Measurements from ENCODE around the gene CENPF. TPM values are rescaled to one million over a fixed set of nuclear protein-coding genes. Genes with fewer than 3 reads are reported as not detected.
"Not testable (repeated sequence)": the region's sequence is repeated elsewhere in the genome, so short reads cannot be mapped to it uniquely, and the experiment has no call there.

Gene CENPF
- total RNA-seq, 2 donors from 2014 or later, result 2.9 to 10.9 TPM

DNA sequence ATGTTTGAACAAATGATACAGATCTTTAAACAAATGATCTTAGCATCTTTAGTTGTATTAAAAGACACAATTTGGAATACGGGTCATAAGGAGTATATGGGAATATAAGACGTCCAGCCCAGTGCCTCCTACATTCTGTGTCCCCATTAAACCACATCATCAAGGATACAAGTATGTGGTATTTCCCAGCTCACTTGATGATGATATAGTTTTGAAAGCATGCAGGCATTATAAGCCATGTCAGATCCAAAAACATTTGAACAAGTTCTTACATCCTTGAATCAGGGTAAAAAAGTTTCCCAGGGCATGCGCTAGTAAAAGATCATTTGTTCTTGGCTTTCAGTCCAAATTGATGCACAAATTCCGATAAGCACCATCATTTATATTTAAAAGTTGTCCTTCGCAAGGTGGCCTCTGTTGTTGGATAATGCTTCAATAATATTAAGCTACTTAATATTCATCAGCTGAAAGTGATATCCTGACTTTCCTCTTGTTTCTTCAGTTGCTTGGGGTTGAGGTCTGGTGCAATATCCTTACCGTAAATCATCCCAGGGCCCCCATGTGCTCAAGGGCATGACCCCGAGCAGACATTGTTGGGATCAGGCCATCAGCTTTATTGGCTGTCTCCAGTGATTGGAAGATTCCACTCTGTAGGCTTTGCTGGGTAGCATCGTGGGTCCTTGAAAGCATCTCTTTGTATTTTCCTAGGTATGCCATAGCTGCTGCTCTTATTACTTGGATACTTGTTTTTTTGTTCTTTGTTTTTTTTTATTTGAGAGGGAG lies 61.8 kb downstream of the CENPF start:
- Histone ChIP-seq H3K27me3 (replicated peaks; ENCODE audit: insufficient read depth) (no peaks in the 10 kb centered on the region), H3K4me3 (no peak overlapping the region), H3K4me1 (replicated peaks) (no peaks in the 10 kb centered on the region), H3K9me3 (no peaks in the 10 kb centered on the region), H3K27ac (no peak overlapping the region), H3K36me3 (no peaks in the 10 kb centered on the region)
- WGBS, result 94% methylated on average over 8 of the region's 8 CpGs
- DNase-seq (ENCODE audit: low spot score), result no peak
- TF ChIP-seq, protein P1, sequence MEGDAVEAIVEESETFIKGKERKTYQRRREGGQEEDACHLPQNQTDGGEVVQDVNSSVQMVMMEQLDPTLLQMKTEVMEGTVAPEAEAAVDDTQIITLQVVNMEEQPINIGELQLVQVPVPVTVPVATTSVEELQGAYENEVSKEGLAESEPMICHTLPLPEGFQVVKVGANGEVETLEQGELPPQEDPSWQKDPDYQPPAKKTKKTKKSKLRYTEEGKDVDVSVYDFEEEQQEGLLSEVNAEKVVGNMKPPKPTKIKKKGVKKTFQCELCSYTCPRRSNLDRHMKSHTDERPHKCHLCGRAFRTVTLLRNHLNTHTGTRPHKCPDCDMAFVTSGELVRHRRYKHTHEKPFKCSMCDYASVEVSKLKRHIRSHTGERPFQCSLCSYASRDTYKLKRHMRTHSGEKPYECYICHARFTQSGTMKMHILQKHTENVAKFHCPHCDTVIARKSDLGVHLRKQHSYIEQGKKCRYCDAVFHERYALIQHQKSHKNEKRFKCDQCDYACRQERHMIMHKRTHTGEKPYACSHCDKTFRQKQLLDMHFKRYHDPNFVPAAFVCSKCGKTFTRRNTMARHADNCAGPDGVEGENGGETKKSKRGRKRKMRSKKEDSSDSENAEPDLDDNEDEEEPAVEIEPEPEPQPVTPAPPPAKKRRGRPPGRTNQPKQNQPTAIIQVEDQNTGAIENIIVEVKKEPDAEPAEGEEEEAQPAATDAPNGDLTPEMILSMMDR (IDR thresholded peaks at IDR 0.05), result no peak
- TF ChIP-seq POLR2A (IDR thresholded peaks at IDR 0.05) (no peak), POLR2AphosphoS5 (IDR thresholded peaks at IDR 0.05) (no peak)
- intact Hi-C loops (cut with DNase I), result loop anchor here (5.0 kb wide), 1 partner anchor 482 kb away; no protein-coding TSS in a partner anchor

DNA sequence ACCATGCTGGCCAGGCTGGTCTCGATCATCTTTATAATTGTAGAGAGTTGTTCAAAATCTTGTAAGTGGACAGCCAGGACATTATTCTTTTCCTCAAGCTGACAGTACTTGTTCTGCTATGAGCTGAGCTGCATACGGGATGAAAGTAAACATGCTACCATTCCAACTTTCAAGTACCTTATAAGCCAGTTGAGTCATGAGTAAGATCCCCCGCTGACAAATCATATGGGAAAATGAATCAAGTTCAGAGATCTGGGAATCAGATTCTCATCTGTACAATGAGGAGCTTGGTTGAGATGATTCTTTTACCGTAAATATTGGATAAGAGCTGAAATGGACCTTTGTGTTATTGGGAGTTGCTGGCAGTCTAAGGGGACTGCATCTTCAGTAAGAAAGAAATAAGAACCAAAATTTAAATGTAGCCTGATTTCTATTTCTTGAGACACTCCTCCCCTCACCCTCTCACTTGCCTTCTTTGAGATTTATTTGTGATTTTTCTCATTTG lies 62.7 kb downstream of the CENPF start:
- Histone ChIP-seq H3K27ac (no peak overlapping the region), H3K36me3 (no peaks in the 10 kb centered on the region), H3K27me3 (replicated peaks; ENCODE audit: insufficient read depth) (no peaks in the 10 kb centered on the region), H3K9me3 (no peaks in the 10 kb centered on the region), H3K4me1 (replicated peaks) (no peaks in the 10 kb centered on the region), H3K4me3 (no peak overlapping the region)
- TF ChIP-seq POLR2AphosphoS5 (IDR thresholded peaks at IDR 0.05), result no peak
- TF ChIP-seq POLR2A (IDR thresholded peaks at IDR 0.05), result no peak
- TF ChIP-seq, protein P1 (IDR thresholded peaks at IDR 0.05), result no peak
- DNase-seq (ENCODE audit: low spot score), result no peak
- intact Hi-C loops (cut with DNase I), result no loop called here
- 94% methylated on average over 4 of the region's 4 CpGs for WGBS

DNA sequence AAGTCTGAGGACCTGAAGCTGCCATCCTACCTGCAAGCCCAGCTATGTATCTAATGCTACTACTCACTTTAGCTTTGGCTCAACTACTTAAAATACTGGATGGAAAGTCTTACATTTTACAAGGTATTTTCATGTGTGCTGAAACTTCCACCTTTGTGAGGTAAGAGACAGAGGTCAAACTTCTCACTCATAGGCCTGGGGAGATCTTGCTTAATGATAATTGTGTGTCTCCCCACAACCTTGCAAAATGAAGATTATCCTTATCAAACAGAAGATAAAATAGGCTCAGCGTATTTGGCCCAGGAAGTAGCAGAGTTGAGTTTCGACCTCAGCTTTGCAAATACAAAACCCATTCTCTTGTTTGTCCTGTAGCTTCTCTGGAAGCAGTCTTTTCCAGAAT lies 63.7 kb downstream of the CENPF start:
- TF ChIP-seq POLR2AphosphoS5 (IDR thresholded peaks at IDR 0.05), result no peak
- no peak for TF ChIP-seq POLR2A (IDR thresholded peaks at IDR 0.05)
- TF ChIP-seq, protein P1 (IDR thresholded peaks at IDR 0.05), result no peak
- intact Hi-C loops (cut with DNase I), result no loop called here

DNA sequence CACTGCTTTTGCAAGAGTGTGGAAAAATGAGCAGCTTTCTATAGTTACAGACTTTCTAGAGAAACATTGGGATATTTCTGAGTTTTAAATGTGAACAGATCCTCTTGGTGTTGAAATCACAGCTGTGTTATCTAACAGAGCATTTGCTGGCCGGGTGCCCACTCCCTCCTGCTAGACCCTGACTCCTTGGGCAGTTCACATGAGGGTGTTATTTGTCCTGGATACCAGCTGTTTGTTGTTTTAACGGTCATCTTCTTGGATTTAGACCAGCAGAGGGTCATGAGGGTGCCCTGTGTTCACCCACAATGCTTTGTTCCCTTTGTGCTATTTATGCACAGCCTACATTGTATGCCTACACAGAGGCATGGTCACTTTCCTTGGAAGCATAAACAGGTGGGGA lies 67.1 kb downstream of the CENPF start:
- Histone ChIP-seq H3K4me1 (replicated peaks) (no peaks in the 10 kb centered on the region), H3K4me3 (no peak overlapping the region), H3K36me3 (no peaks in the 10 kb centered on the region), H3K27ac (no peak overlapping the region), H3K9me3 (no peaks in the 10 kb centered on the region), H3K27me3 (replicated peaks; ENCODE audit: insufficient read depth) (no peaks in the 10 kb centered on the region)
- TF ChIP-seq, protein P1 (IDR thresholded peaks at IDR 0.05), result no peak
- TF ChIP-seq POLR2AphosphoS5 (IDR thresholded peaks at IDR 0.05) (no peak), POLR2A (IDR thresholded peaks at IDR 0.05) (no peak)
- intact Hi-C loops (cut with DNase I), result no loop called here
- 53% methylated on average over 2 of the region's 2 CpGs for WGBS
- DNase-seq (ENCODE audit: low spot score), result no peak

More for the DNA sequence above, 63.7 kb downstream of the CENPF start:
- Histone ChIP-seq H3K4me1 (replicated peaks) (no peaks in the 10 kb centered on the region), H3K36me3 (no peaks in the 10 kb centered on the region), H3K9me3 (no peaks in the 10 kb centered on the region), H3K4me3 (no peak overlapping the region), H3K27ac (no peak overlapping the region), H3K27me3 (replicated peaks; ENCODE audit: insufficient read depth) (no peaks in the 10 kb centered on the region)
- DNase-seq (ENCODE audit: low spot score), result no peak
- WGBS, result 94% methylated on average over 2 of the region's 2 CpGs

DNA sequence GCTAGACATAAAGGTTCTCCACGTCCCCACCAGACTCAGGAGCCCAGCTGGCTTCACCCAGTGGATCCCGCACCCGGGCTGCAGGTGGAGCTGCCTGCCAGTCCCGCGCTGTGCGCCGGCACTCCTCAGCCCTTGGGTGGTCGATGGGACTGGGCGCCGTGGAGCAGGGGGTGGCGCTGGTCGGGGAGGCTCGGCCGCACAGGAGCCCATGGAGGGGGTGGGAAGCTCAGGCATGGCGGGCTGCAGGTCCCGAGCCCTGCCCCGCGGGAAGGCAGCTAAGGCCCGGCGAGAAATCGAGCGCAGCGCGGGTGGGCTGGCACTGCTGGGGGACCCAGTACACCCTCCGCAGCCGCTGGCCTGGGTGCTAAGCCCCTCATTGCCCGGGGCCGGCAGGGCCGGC lies 70.0 kb downstream of the CENPF start:
- H3K4me1 ChIP-seq (replicated peaks); DNase-seq (ENCODE audit: low spot score); H3K27ac ChIP-seq; H3K36me3 ChIP-seq; intact Hi-C loops (cut with DNase I); H3K4me3 ChIP-seq; H3K9me3 ChIP-seq; H3K27me3 ChIP-seq (replicated peaks; ENCODE audit: insufficient read depth): not testable (repeated sequence)
- WGBS, result 97% methylated on average over 29 of the region's 29 CpGs

Data from prostate gland (tissue), 2 donors.